ENCODE measurements around the gene RNF220. TPM values are rescaled to one million over a fixed set of nuclear protein-coding genes. Genes with fewer than 3 reads are reported as not detected.

Gene RNF220
- total and polyA plus RNA-seq, 2 experiments from 2014 or later = 77.2 to 117 TPM

GRCh38 chr1:44634606-44635189 is 229.6 kb downstream of the RNF220 start:
- H3K79me2 ChIP-seq = peaks cover 27% of the 10 kb centered on the region
- DNase-seq (ENCODE audit: low spot score) = no peak
- TF ChIP-seq EZH2phosphoT487 (IDR thresholded peaks at IDR 0.05; ENCODE audit: low read depth, severe bottlenecking, unreplicated experiment) (no peak), EZH2 (IDR thresholded peaks at IDR 0.05; ENCODE audit: borderline replicate concordance) (no peak), CTCF (IDR thresholded peaks at IDR 0.05; ENCODE audit: poor library complexity) (no peak)
- no peaks in the 10 kb centered on the region for H4K20me1 ChIP-seq (ENCODE audit: insufficient read depth, poor library complexity, severe bottlenecking)
- no peaks in the 10 kb centered on the region for H3K9me3 ChIP-seq (ENCODE audit: low read depth)
- no peak overlapping the region for H3K4me3 ChIP-seq
- H3K4me1 ChIP-seq (ENCODE audit: insufficient read depth) = peaks cover 11% of the 10 kb centered on the region
- no peaks in the 10 kb centered on the region for H3K27me3 ChIP-seq
- H3K4me2 ChIP-seq = no peak overlapping the region
- WGBS (ENCODE audit: low lambda C conversion rate, missing lambda C conversion rate) = 89% methylated on average over 3 of the region's 3 CpGs
- H2AFZ ChIP-seq = no peak overlapping the region
- H3K9me2 ChIP-seq (replicated peaks; ENCODE audit: insufficient read depth) = no peaks in the 10 kb centered on the region
- H3K27ac ChIP-seq = no peak overlapping the region
- no peaks in the 10 kb centered on the region for H3K36me3 ChIP-seq (replicated peaks; ENCODE audit: insufficient read depth, low read depth)

GRCh38 chr1:44635439-44635838 is 230.4 kb downstream of the RNF220 start:
- no peak overlapping the region for H2AFZ ChIP-seq
- H4K20me1 ChIP-seq (ENCODE audit: insufficient read depth, poor library complexity, severe bottlenecking) = no peaks in the 10 kb centered on the region
- peaks cover 27% of the 10 kb centered on the region for H3K79me2 ChIP-seq
- no peaks in the 10 kb centered on the region for H3K27me3 ChIP-seq
- no peaks in the 10 kb centered on the region for H3K9me2 ChIP-seq (replicated peaks; ENCODE audit: insufficient read depth)
- peaks cover 11% of the 10 kb centered on the region for H3K4me1 ChIP-seq (ENCODE audit: insufficient read depth)
- TF ChIP-seq CTCF (IDR thresholded peaks at IDR 0.05; ENCODE audit: poor library complexity) = no peak
- no peak for TF ChIP-seq EZH2phosphoT487 (IDR thresholded peaks at IDR 0.05; ENCODE audit: low read depth, severe bottlenecking, unreplicated experiment)
- TF ChIP-seq EZH2 (IDR thresholded peaks at IDR 0.05; ENCODE audit: borderline replicate concordance) = no peak
- DNase-seq (ENCODE audit: low spot score) = no peak
- no peak overlapping the region for H3K4me3 ChIP-seq
- H3K27ac ChIP-seq = no peak overlapping the region
- H3K4me2 ChIP-seq = no peak overlapping the region
- no peaks in the 10 kb centered on the region for H3K9me3 ChIP-seq (ENCODE audit: low read depth)
- over 99% methylated on average over 9 of the region's 9 CpGs for WGBS (ENCODE audit: low lambda C conversion rate, missing lambda C conversion rate)
- no peaks in the 10 kb centered on the region for H3K36me3 ChIP-seq (replicated peaks; ENCODE audit: insufficient read depth, low read depth)

- peaks cover 11% of the 10 kb centered on the region for H3K4me1 ChIP-seq (ENCODE audit: insufficient read depth)
- H4K20me1 ChIP-seq (ENCODE audit: insufficient read depth, poor library complexity, severe bottlenecking) = no peaks in the 10 kb centered on the region
- DNase-seq (ENCODE audit: low spot score) = no peak
- H3K27ac ChIP-seq = peak overlapping the region; percentile 66
- H3K27me3 ChIP-seq = no peaks in the 10 kb centered on the region
- WGBS (ENCODE audit: low lambda C conversion rate, missing lambda C conversion rate) = 97% methylated on average over 14 of the region's 14 CpGs
- H3K9me2 ChIP-seq (replicated peaks; ENCODE audit: insufficient read depth) = no peaks in the 10 kb centered on the region
- peaks cover 27% of the 10 kb centered on the region for H3K79me2 ChIP-seq
- H3K4me3 ChIP-seq = no peak overlapping the region
- H3K36me3 ChIP-seq (replicated peaks; ENCODE audit: insufficient read depth, low read depth) = no peaks in the 10 kb centered on the region
- no peaks in the 10 kb centered on the region for H3K9me3 ChIP-seq (ENCODE audit: low read depth)
- no peak for TF ChIP-seq EZH2 (IDR thresholded peaks at IDR 0.05; ENCODE audit: borderline replicate concordance)
- no peak for TF ChIP-seq CTCF (IDR thresholded peaks at IDR 0.05; ENCODE audit: poor library complexity)
- TF ChIP-seq EZH2phosphoT487 (IDR thresholded peaks at IDR 0.05; ENCODE audit: low read depth, severe bottlenecking, unreplicated experiment) = no peak
- no peak overlapping the region for H3K4me2 ChIP-seq
- no peak overlapping the region for H2AFZ ChIP-seq
Measured at GRCh38 chr1:44636083-44636687, 231.1 kb downstream of the RNF220 start.
